ENCODE measurements around the gene RNF141. TPM values are rescaled to one million over a fixed set of nuclear protein-coding genes. Genes with fewer than 3 reads are reported as not detected.
A peak's percentile ranks its signal among the peaks of the same experiment; 100 is the strongest.

Gene RNF141
- total RNA-seq, 2 donors from 2014 or later = 34.7 to 42.2 TPM

DNA sequence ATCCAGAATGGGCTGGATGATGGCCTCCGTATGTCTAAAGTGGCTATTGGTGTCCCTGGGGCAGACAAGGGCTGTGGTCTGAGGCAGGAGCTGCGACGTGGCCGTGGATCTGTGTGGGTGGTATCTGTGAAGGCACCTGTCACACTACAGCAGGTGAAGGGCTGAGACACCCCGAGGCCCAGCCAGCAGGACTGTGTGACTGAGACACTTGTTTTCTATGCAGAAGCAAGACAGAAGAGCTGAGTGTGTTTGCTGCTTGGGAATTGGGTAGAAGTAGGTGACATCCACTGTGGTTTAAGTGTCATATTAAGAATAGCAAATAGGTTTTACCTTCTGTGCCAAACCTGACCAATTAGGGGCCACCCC lies 51.0 kb downstream of the RNF141 start:
- no peak overlapping the region for H3K9ac ChIP-seq (ENCODE audit: extremely low read depth, low read length, poor library complexity, severe bottlenecking)
- no peak overlapping the region for H3K27ac Mint-ChIP-seq
- 91 to 94% methylated on average over 4 to 5 of the region's 5 CpGs for WGBS, 2 experiments (ENCODE audit: insufficient coverage in 1 of 2, insufficient read length in 1 of 2)

DNA sequence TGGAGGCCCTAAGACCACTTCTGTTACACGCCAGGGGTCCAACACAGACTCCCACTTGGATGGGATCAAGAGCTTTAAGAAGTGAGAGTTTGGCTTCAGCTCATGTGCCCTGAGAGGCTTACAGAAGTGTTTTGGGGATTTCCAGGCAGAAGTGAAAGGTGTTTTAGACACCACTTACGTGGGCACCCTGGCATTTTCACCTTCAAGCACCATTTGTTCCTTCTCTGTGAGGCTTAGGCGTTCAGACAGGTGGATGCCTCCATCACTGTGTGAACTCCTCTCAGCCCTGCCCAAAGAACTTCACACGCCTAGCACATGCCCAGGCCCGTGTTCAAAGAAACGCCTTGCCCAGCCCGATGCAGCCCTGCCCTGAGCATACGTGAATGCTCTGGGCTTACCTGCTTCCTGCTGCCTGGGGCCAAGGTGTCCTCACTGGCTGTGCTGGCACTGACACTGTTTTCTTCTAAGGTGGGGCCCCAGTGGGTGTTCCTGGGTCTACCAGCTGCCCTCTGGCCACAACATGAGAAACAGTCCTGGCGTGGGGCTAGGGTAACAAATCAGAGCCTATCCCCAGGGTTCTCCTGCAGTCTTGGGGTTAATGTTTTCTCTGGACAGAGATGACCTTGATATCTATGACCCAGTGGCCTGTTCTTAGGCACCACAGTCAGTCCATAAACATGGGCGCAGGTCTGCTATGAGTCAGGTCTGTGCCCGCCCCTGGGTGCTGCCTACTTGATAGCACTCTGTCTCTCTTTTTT lies 51.9 kb downstream of the RNF141 start:
- no peaks in the 10 kb centered on the region for H3K9me3 ChIP-seq (ENCODE audit: control insufficient read depth, low read length)
- Mint-ChIP-seq H3K27ac (no peak overlapping the region), H3K27me3 (ENCODE audit: insufficient read depth) (no peaks in the 10 kb centered on the region), H3K4me3 (no peak overlapping the region), H3K9me3 (peaks cover 2% of the 10 kb centered on the region), H3K4me1 (peaks cover 21% of the 10 kb centered on the region), H3K36me3 (ENCODE audit: low read depth) (peaks cover 18% of the 10 kb centered on the region)
- no peak overlapping the region for H3K4me3 ChIP-seq (ENCODE audit: low read length)
- peak; percentile 34 for DNase-seq
- TF ChIP-seq CTCF (conservative IDR thresholded peaks at IDR 0.05) = no peak
- H3K36me3 ChIP-seq (ENCODE audit: control insufficient read depth, insufficient read depth, low read length) = no peaks in the 10 kb centered on the region
- H3K27me3 ChIP-seq (ENCODE audit: control insufficient read depth, insufficient read depth, low read length, poor library complexity, severe bottlenecking) = no peaks in the 10 kb centered on the region
- WGBS, 2 experiments (ENCODE audit: insufficient coverage in 1 of 2, insufficient read length in 1 of 2) = 93 to 94% methylated on average over 11 of the region's 11 CpGs
- no peak overlapping the region for H3K27ac ChIP-seq (ENCODE audit: low read depth, low read length)
- no peak overlapping the region for H3K9ac ChIP-seq (ENCODE audit: extremely low read depth, low read length, poor library complexity, severe bottlenecking)
- peaks cover 2% of the 10 kb centered on the region for H3K4me1 ChIP-seq (ENCODE audit: control insufficient read depth, insufficient read depth, low read length)

More for the DNA sequence above, 51.0 kb downstream of the RNF141 start:
- Histone ChIP-seq H3K4me1 (ENCODE audit: control insufficient read depth, insufficient read depth, low read length) (no peaks in the 10 kb centered on the region), H3K36me3 (ENCODE audit: control insufficient read depth, insufficient read depth, low read length) (no peaks in the 10 kb centered on the region), H3K4me3 (ENCODE audit: low read length) (no peak overlapping the region), H3K27ac (ENCODE audit: low read depth, low read length) (no peak overlapping the region), H3K27me3 (ENCODE audit: control insufficient read depth, insufficient read depth, low read length, poor library complexity, severe bottlenecking) (no peaks in the 10 kb centered on the region), H3K9me3 (ENCODE audit: control insufficient read depth, low read length) (no peaks in the 10 kb centered on the region)
- peak; percentile 19 for DNase-seq
- Mint-ChIP-seq H3K4me1 (peaks cover 21% of the 10 kb centered on the region), H3K4me3 (no peak overlapping the region), H3K27me3 (ENCODE audit: insufficient read depth) (no peaks in the 10 kb centered on the region), H3K9me3 (peaks cover 2% of the 10 kb centered on the region), H3K36me3 (ENCODE audit: low read depth) (peaks cover 24% of the 10 kb centered on the region)
- no peak for TF ChIP-seq CTCF (conservative IDR thresholded peaks at IDR 0.05)

DNA sequence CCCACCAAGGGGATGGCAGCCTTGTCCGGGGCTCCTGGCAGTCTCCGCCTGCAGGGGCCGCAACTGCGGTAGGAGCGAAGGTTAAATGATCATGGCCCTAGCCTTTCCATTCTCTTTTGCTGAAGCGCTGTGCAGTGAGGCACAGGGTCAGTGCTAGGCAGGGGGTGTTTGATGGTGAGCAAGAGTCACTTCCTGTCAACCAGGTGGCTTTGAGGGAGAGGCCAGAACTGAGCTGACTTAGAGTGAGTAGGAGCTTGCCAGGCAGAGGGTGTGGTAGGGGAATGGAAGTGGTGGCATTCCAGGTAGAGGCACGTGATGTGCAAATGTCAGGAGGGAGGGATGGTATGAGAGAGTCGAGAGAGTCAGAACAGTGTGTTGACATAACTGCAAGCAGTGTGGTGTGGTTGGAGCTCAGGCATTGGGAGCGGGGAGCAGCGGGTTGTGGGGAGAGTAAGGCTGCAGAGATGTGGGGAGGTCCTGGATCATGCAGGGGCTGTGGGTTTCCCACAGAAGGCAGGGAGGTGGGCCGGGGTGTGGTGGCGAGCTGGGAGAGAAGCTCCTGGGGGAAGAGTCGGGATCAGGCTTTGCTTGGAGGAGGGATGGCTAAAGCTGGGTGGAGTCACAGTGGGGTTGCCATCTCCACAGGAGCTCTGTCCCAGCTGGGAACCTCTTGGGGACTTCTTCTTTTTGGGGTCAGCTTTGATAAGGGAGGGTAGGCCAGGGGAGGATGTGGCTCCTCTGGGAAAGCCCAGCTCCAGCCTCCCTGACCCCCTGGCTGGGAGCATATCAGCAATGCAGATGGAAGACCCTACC lies 52.7 kb downstream of the RNF141 start:
- DNase-seq = peak; percentile 54
- TF ChIP-seq CTCF (conservative IDR thresholded peaks at IDR 0.05) = peak; percentile 46
- peaks cover 21% of the 10 kb centered on the region for H3K4me1 Mint-ChIP-seq
- no peaks in the 10 kb centered on the region for H3K27me3 Mint-ChIP-seq (ENCODE audit: insufficient read depth)
- no peak overlapping the region for H3K4me3 Mint-ChIP-seq
- peaks cover 2% of the 10 kb centered on the region for H3K9me3 Mint-ChIP-seq
- H3K27me3 ChIP-seq (ENCODE audit: control insufficient read depth, insufficient read depth, low read length, poor library complexity, severe bottlenecking) = no peaks in the 10 kb centered on the region
- H3K27ac Mint-ChIP-seq = no peak overlapping the region
- H3K36me3 Mint-ChIP-seq (ENCODE audit: low read depth) = peaks cover 14% of the 10 kb centered on the region
- H3K36me3 ChIP-seq (ENCODE audit: control insufficient read depth, insufficient read depth, low read length) = no peaks in the 10 kb centered on the region
- H3K9ac ChIP-seq (ENCODE audit: extremely low read depth, low read length, poor library complexity, severe bottlenecking) = no peak overlapping the region
- no peak overlapping the region for H3K4me3 ChIP-seq (ENCODE audit: low read length)
- H3K4me1 ChIP-seq (ENCODE audit: control insufficient read depth, insufficient read depth, low read length) = peaks cover 3% of the 10 kb centered on the region
- WGBS, 2 experiments (ENCODE audit: insufficient coverage in 1 of 2, insufficient read length in 1 of 2) = 85 to 88% methylated on average over 9 to 13 of the region's 13 CpGs
- H3K9me3 ChIP-seq (ENCODE audit: control insufficient read depth, low read length) = no peaks in the 10 kb centered on the region
- no peak overlapping the region for H3K27ac ChIP-seq (ENCODE audit: low read depth, low read length)

Data from endodermal cell (in vitro differentiated cells).